GM20000 (cell line): ENCODE data around the gene XPNPEP3.
"Not testable (repeated sequence)": the region's sequence is repeated elsewhere in the genome, so short reads cannot be mapped to it uniquely, and the experiment has no call there.

Experiments
- DNase-seq: peaks from one replicate; pipeline ENCODE4 v3.0.0; 2012; ENCODE audit warnings: low spot score
- CTCF ChIP-seq: IDR thresholded peaks from 2 replicates; pipeline ENCODE4 v1.5.1; 2012; ENCODE audit warnings: mild to moderate bottlenecking, control low read depth; ENCODE audit errors: extremely low read depth, missing control alignments

Gene XPNPEP3

GRCh38 chr22:40890881-40891280 lies 33.9 kb downstream of the XPNPEP3 start:
- TF ChIP-seq CTCF: no peak
- DNase-seq: no peak

- no peak for DNase-seq
- TF ChIP-seq CTCF: no peak
Observed at GRCh38 chr22:40894417-40894816, 37.5 kb downstream of the XPNPEP3 start.

- TF ChIP-seq CTCF: peak; percentile 18
- peak; percentile 63 for DNase-seq
Observed at GRCh38 chr22:40898850-40899357, 42.0 kb downstream of the XPNPEP3 start.

GRCh38 chr22:40904101-40904500 lies 47.2 kb downstream of the XPNPEP3 start:
- no peak for DNase-seq
- no peak for TF ChIP-seq CTCF

DNA sequence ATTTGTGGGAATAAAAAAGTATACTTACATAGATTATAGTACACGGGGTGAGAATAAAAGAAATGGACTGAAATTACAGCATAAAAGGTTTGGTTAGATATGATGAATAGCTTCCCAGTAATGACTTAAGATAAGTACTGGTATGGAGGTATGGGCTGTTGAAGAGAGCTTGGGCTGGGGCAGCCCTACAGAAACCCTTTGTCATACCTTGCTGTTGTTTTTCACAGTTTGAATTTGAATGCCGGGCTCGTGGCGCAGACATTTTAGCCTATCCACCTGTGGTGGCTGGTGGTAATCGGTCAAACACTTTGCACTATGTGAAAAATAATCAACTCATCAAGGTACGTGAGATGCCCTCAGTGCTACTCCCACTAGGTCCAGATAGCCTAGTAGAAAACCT lies 51.9 kb downstream of the XPNPEP3 start:
- no peak for DNase-seq
- TF ChIP-seq CTCF: no peak

GRCh38 chr22:40911772-40912171 lies 54.8 kb downstream of the XPNPEP3 start:
- DNase-seq: no peak

GRCh38 chr22:40912987-40913386 lies 56.0 kb downstream of the XPNPEP3 start:
- DNase-seq: not testable (repeated sequence)

More at GRCh38 chr22:40911772-40912171, 54.8 kb downstream of the XPNPEP3 start:
- TF ChIP-seq CTCF: no peak

GRCh38 chr22:40919446-40919845 lies 62.5 kb downstream of the XPNPEP3 start:
- no peak for DNase-seq
- TF ChIP-seq CTCF: no peak
